ENCODE data around the gene ARNT2.

Gene ARNT2

GRCh38 chr15:80609512-80609946 is 205.3 kb downstream of the ARNT2 start:
- DNase-seq (ENCODE audit: low spot score in 2 of 2) (no peak), ATAC-seq (no peak)
- Mint-ChIP-seq H3K9me3 (no peaks in the 10 kb centered on the region), H3K27ac (no peak overlapping the region), H3K4me1 (no peaks in the 10 kb centered on the region), H3K4me3 (no peak overlapping the region), H3K36me3 (no peaks in the 10 kb centered on the region)

- H3K9me3 Mint-ChIP-seq: no peaks in the 10 kb centered on the region
- no peak for DNase-seq (ENCODE audit: low spot score in 2 of 2)
- no peak overlapping the region for H3K27ac Mint-ChIP-seq
- H3K4me3 Mint-ChIP-seq: no peak overlapping the region
- ATAC-seq: no peak
- no peaks in the 10 kb centered on the region for H3K36me3 Mint-ChIP-seq
- no peaks in the 10 kb centered on the region for H3K4me1 Mint-ChIP-seq
Measured at GRCh38 chr15:80611543-80612080, 207.4 kb downstream of the ARNT2 start.

- no peaks in the 10 kb centered on the region for H3K36me3 Mint-ChIP-seq
- no peak for ATAC-seq
- no peak for DNase-seq (ENCODE audit: low spot score in 2 of 2)
Measured at GRCh38 chr15:80612118-80612823, 208.1 kb downstream of the ARNT2 start.

GRCh38 chr15:80613762-80614365 is 209.7 kb downstream of the ARNT2 start:
- DNase-seq (ENCODE audit: low spot score in 2 of 2): no peak
- no peaks in the 10 kb centered on the region for H3K36me3 Mint-ChIP-seq
- no peak for ATAC-seq
- no peaks in the 10 kb centered on the region for H3K4me1 Mint-ChIP-seq
- H3K27ac Mint-ChIP-seq: no peak overlapping the region
- no peak overlapping the region for H3K4me3 Mint-ChIP-seq
- no peaks in the 10 kb centered on the region for H3K9me3 Mint-ChIP-seq

More at GRCh38 chr15:80612118-80612823, 208.1 kb downstream of the ARNT2 start:
- Mint-ChIP-seq H3K4me3 (no peak overlapping the region), H3K9me3 (no peaks in the 10 kb centered on the region), H3K4me1 (no peaks in the 10 kb centered on the region), H3K27ac (no peak overlapping the region)

GRCh38 chr15:80614711-80615360 is 210.7 kb downstream of the ARNT2 start:
- H3K9me3 Mint-ChIP-seq: no peaks in the 10 kb centered on the region
- H3K4me1 Mint-ChIP-seq: no peaks in the 10 kb centered on the region
- no peak overlapping the region for H3K27ac Mint-ChIP-seq
- DNase-seq (ENCODE audit: low spot score in 2 of 2) (no peak), ATAC-seq (no peak)
- no peaks in the 10 kb centered on the region for H3K36me3 Mint-ChIP-seq
- no peak overlapping the region for H3K4me3 Mint-ChIP-seq

GRCh38 chr15:80615361-80615736 is 211.2 kb downstream of the ARNT2 start:
- peak; percentile 13 for ATAC-seq
- Mint-ChIP-seq H3K36me3 (no peaks in the 10 kb centered on the region), H3K4me3 (no peak overlapping the region), H3K27ac (no peak overlapping the region), H3K9me3 (no peaks in the 10 kb centered on the region), H3K4me1 (no peaks in the 10 kb centered on the region)
- no peak for DNase-seq (ENCODE audit: low spot score in 2 of 2)

- no peak overlapping the region for H3K4me3 Mint-ChIP-seq
- no peaks in the 10 kb centered on the region for H3K9me3 Mint-ChIP-seq
- H3K27ac Mint-ChIP-seq: no peak overlapping the region
- ATAC-seq (no peak), DNase-seq (ENCODE audit: low spot score in 2 of 2) (no peak)
- H3K36me3 Mint-ChIP-seq: no peaks in the 10 kb centered on the region
- no peaks in the 10 kb centered on the region for H3K4me1 Mint-ChIP-seq
Measured at GRCh38 chr15:80615783-80616391, 211.7 kb downstream of the ARNT2 start.

GRCh38 chr15:80618685-80619400 is 214.7 kb downstream of the ARNT2 start:
- no peaks in the 10 kb centered on the region for H3K4me1 Mint-ChIP-seq
- ATAC-seq (no peak), DNase-seq (ENCODE audit: low spot score in 2 of 2) (no peak)
- peaks cover 2% of the 10 kb centered on the region for H3K9me3 Mint-ChIP-seq
- H3K36me3 Mint-ChIP-seq: no peaks in the 10 kb centered on the region
- H3K27ac Mint-ChIP-seq: no peak overlapping the region
- H3K4me3 Mint-ChIP-seq: no peak overlapping the region

- no peak overlapping the region for H3K4me3 Mint-ChIP-seq
- peaks cover 2% of the 10 kb centered on the region for H3K9me3 Mint-ChIP-seq
- no peaks in the 10 kb centered on the region for H3K4me1 Mint-ChIP-seq
- H3K27ac Mint-ChIP-seq: no peak overlapping the region
- ATAC-seq (no peak), DNase-seq (ENCODE audit: low spot score in 2 of 2) (no peak)
- no peaks in the 10 kb centered on the region for H3K36me3 Mint-ChIP-seq
Measured at GRCh38 chr15:80619680-80620079, 215.5 kb downstream of the ARNT2 start.

GRCh38 chr15:80620141-80620540 is 216.0 kb downstream of the ARNT2 start:
- Mint-ChIP-seq H3K9me3 (peaks cover 2% of the 10 kb centered on the region), H3K36me3 (no peaks in the 10 kb centered on the region), H3K27ac (no peak overlapping the region), H3K4me1 (no peaks in the 10 kb centered on the region), H3K4me3 (no peak overlapping the region)
- DNase-seq (ENCODE audit: low spot score in 2 of 2): no peak
- ATAC-seq: no peak

- no peak overlapping the region for H3K27ac Mint-ChIP-seq
- no peak for ATAC-seq
- H3K36me3 Mint-ChIP-seq: no peaks in the 10 kb centered on the region
- H3K4me3 Mint-ChIP-seq: no peak overlapping the region
- H3K9me3 Mint-ChIP-seq: peaks cover 2% of the 10 kb centered on the region
- no peaks in the 10 kb centered on the region for H3K4me1 Mint-ChIP-seq
- DNase-seq (ENCODE audit: low spot score in 2 of 2): no peak
Measured at GRCh38 chr15:80620931-80621330, 216.7 kb downstream of the ARNT2 start.

- no peak for DNase-seq (ENCODE audit: low spot score in 2 of 2)
- Mint-ChIP-seq H3K27ac (no peak overlapping the region), H3K36me3 (no peaks in the 10 kb centered on the region), H3K4me3 (no peak overlapping the region), H3K4me1 (no peaks in the 10 kb centered on the region), H3K9me3 (peaks cover 2% of the 10 kb centered on the region)
- no peak for ATAC-seq
Measured at GRCh38 chr15:80626643-80627120, 222.5 kb downstream of the ARNT2 start.

- Mint-ChIP-seq H3K4me1 (no peaks in the 10 kb centered on the region), H3K9me3 (no peaks in the 10 kb centered on the region), H3K4me3 (no peak overlapping the region), H3K36me3 (no peaks in the 10 kb centered on the region), H3K27ac (no peak overlapping the region)
- DNase-seq (ENCODE audit: low spot score in 2 of 2) (no peak), ATAC-seq (no peak)
Measured at GRCh38 chr15:80629355-80629754, 225.2 kb downstream of the ARNT2 start.

- Mint-ChIP-seq H3K4me3 (no peak overlapping the region), H3K36me3 (no peaks in the 10 kb centered on the region), H3K4me1 (no peaks in the 10 kb centered on the region), H3K9me3 (no peaks in the 10 kb centered on the region), H3K27ac (no peak overlapping the region)
- ATAC-seq (no peak), DNase-seq (ENCODE audit: low spot score in 2 of 2) (no peak)
Measured at GRCh38 chr15:80630981-80631380, 226.8 kb downstream of the ARNT2 start.

GRCh38 chr15:80633221-80633620 is 229.0 kb downstream of the ARNT2 start:
- Mint-ChIP-seq H3K4me1 (no peaks in the 10 kb centered on the region), H3K9me3 (no peaks in the 10 kb centered on the region), H3K27ac (no peak overlapping the region), H3K36me3 (no peaks in the 10 kb centered on the region), H3K4me3 (no peak overlapping the region)
- no peak for DNase-seq (ENCODE audit: low spot score in 2 of 2)
- ATAC-seq: no peak

Data from stimulated activated effector memory CD8-positive, alpha-beta T cell treated with anti-CD3 and anti-CD28 coated beads, Interleukin-12 subunit alpha, Interleukin-12 subunit beta, amount 100 ng/mL, for 72 hours (primary cell).